Stomach (tissue), 9 donors: ENCODE data around the gene NEURL1B. TPM values are rescaled to one million over a fixed set of nuclear protein-coding genes. Genes with fewer than 3 reads are reported as not detected.

Experiments
- DNase-seq, 2 donors: peaks; one replicate each; pipeline versions ENCODE4 v3.0.0 to v3.0.0-alpha.2; 2013 to 2019
- H3K27ac ChIP-seq, 5 donors: fragments of 200-600 bp in 4 of 5; sonication (generic) in 4 of 5; one replicate each; pipeline ENCODE4 v1.5.1; 2013 to 2019; ENCODE audit warnings: mild to moderate bottlenecking in 1 of 5, moderate library complexity in 1 of 5
- H3K27me3 ChIP-seq, 3 donors: fragments of 200-600 bp; sonication (generic); one replicate each; pipeline ENCODE4 v1.5.1; 2017 to 2019; ENCODE audit warnings: mixed run types in 1 of 3
- H3K36me3 ChIP-seq, 4 donors: fragments of 200-600 bp; sonication (generic); 1 replicate in 3 of 4; 2 replicates in 1 of 4; pipeline ENCODE4 v1.5.1; 2016 to 2019
- H3K4me1 ChIP-seq, 4 donors: fragments of 200-600 bp; sonication (generic); one replicate each; pipeline ENCODE4 v1.5.1; 2016 to 2019
- H3K4me3 ChIP-seq, 4 donors: fragments of 200-600 bp; sonication (generic) in 3 of 4; one replicate each; pipeline ENCODE4 v1.5.1; 2016 to 2019; ENCODE audit warnings: mild to moderate bottlenecking in 1 of 4
- H3K9me3 ChIP-seq, 4 donors: fragments of 200-600 bp; sonication (generic); one replicate each; pipeline ENCODE4 v1.5.1; 2016 to 2019
- EP300 ChIP-seq: sonication (generic); formaldehyde crosslinking; IDR thresholded peaks from one replicate; pipeline ENCODE4 v1.6.1; 2017; ENCODE audit warnings: antibody characterized with exemption
- POLR2A ChIP-seq, 4 donors: fragments of 450-650 bp; IDR thresholded peaks; one replicate each; pipeline ENCODE4 v1.6.1; 2016; ENCODE audit warnings: antibody characterized with exemption in 4 of 4, control low read depth in 2 of 4, mild to moderate bottlenecking in 1 of 4, moderate library complexity in 1 of 4
- POLR2AphosphoS5 ChIP-seq, 3 donors: sonication (generic); formaldehyde crosslinking; IDR thresholded peaks; one replicate each; pipeline ENCODE4 v1.6.1; 2016; ENCODE audit warnings: antibody characterized with exemption in 3 of 3
- WGBS, 5 donors: extraction: QIAGEN DNeasy Blood & Tissue Kit in 3 of 5; methylation state at CpG; one replicate each; pipeline versions ENCODE4 v1.1.5 to v1.1.7; 2013 to 2018; 5-methylcytosine and 5-hydroxymethylcytosine counted together
- intact Hi-C: fragments of 100-400 bp; cut with DNase I; formaldehyde crosslinking; loops from one replicate; pipeline ENCODE4 v1.15.1; 2023; ENCODE audit warnings: low total_unique reads
- polyA plus RNA-seq, 3 donors: library from polyadenylated mRNA; stranded (reverse); fragments of 200-250 nt; gene quantifications; one replicate each; pipeline ENCODE4 v1.2.3, GENCODE V29; 2013
- total RNA-seq, 5 donors: library from RNA; depleted of rRNA; stranded (reverse); fragments of >200 nt; gene quantifications; one replicate each; pipeline versions ENCODE4 v1.1.0 to v1.2.3, GENCODE V29; 2014 to 2016
- TF ChIP-seq, protein P1 (sequence below), 7 experiments: fragments of 450-650 bp in 4 of 7; fragments of 200-600 bp in 3 of 7; sonication (generic) in 3 of 7; IDR thresholded peaks; one replicate each; pipeline ENCODE4 v1.5.1; 2016 to 2019; ENCODE audit warnings: antibody characterized with exemption in 7 of 7, control low read depth in 2 of 7, mild to moderate bottlenecking in 1 of 7
- donor health status: healthy with polysubstance abuse.
- donor health status: Bipolar disorder and iron deficiency.
- donor health status: healthy.

NEURL1B gene
- total and polyA plus RNA-seq, 8 donors: 2.7 to 60.3 (median 9.8) TPM

GRCh38 chr5:172733131-172733973, 92.3 kb downstream of the NEURL1B start:
- no peaks in the 10 kb centered on the region for H3K27me3 ChIP-seq
- DNase-seq: peak; percentile 69 to 94
- WGBS, 5 donors: 20 to 37% (median 31%) methylated on average over 12 to 17 of the region's 17 CpGs
- intact Hi-C loops: no loop called here
- peaks cover 24 to 51% (median 35%) of the 10 kb centered on the region in 4 donors for H3K4me1 ChIP-seq
- no peaks in the 10 kb centered on the region for H3K9me3 ChIP-seq
- H3K4me3 ChIP-seq: no peak overlapping the region
- peak overlapping the region; percentile 67 to 93 (median 91) for H3K27ac ChIP-seq
- H3K36me3 ChIP-seq: no peaks in the 10 kb centered on the region
- TF ChIP-seq POLR2AphosphoS5 (IDR thresholded peaks at IDR 0.05) (peak; percentile 38 to 73 (median 60)), POLR2A (IDR thresholded peaks at IDR 0.05) (no peak)
- TF ChIP-seq, protein P1, sequence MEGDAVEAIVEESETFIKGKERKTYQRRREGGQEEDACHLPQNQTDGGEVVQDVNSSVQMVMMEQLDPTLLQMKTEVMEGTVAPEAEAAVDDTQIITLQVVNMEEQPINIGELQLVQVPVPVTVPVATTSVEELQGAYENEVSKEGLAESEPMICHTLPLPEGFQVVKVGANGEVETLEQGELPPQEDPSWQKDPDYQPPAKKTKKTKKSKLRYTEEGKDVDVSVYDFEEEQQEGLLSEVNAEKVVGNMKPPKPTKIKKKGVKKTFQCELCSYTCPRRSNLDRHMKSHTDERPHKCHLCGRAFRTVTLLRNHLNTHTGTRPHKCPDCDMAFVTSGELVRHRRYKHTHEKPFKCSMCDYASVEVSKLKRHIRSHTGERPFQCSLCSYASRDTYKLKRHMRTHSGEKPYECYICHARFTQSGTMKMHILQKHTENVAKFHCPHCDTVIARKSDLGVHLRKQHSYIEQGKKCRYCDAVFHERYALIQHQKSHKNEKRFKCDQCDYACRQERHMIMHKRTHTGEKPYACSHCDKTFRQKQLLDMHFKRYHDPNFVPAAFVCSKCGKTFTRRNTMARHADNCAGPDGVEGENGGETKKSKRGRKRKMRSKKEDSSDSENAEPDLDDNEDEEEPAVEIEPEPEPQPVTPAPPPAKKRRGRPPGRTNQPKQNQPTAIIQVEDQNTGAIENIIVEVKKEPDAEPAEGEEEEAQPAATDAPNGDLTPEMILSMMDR (IDR thresholded peaks at IDR 0.05): peak in 2 of 7 experiments; percentile 10 to 11

GRCh38 chr5:172733974-172734346, 92.9 kb downstream of the NEURL1B start:
- no peak for DNase-seq
- WGBS, 5 donors: 21 to 37% (median 26%) methylated on average over 4 of the region's 4 CpGs

DNA sequence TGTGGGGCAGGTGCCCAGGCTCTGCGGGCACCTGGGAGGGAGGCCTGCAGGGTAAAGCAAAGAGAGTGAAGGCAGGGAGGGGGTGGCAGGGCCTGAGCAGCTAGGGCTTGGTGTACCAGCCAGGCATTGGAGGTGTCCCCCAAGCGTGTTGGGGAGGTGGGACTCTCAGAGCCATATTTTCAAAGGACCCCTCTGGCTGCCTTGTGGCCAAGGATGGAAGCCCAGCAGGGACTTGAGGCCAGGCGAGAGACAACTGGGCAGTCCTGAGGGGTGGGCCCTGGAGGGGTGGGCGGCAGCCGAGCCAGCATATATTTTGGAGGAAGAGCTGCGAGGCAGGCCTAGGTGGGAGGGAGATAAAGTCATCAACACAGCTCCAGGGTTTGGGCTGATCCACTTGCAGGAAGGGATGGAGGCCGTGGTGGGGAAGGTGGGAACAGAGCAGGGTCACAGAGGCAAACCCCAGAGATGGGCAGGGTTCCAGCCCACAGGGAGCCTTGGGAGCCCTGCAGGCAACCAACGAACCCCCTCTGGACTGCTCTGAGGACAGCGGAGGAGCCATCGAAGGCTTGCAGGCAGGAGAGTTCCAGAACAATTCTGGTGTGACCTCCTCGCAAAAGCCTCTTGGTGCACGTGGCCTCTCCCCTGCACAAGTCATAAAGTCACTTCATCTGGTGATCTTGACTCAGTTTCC, 94.2 kb downstream of the NEURL1B start:
- WGBS, 5 donors: 90 to 96% (median 91%) methylated on average over 9 to 12 of the region's 12 CpGs
- intact Hi-C loops: no loop called here
- no peak overlapping the region for H3K4me3 ChIP-seq
- no peaks in the 10 kb centered on the region for H3K27me3 ChIP-seq
- H3K27ac ChIP-seq: peak overlapping the region in 4 of 5 donors; percentile 55 to 91 (median 90)
- no peaks in the 10 kb centered on the region for H3K36me3 ChIP-seq
- TF ChIP-seq, protein P1 (IDR thresholded peaks at IDR 0.05): no peak
- TF ChIP-seq POLR2A (IDR thresholded peaks at IDR 0.05) (no peak), POLR2AphosphoS5 (IDR thresholded peaks at IDR 0.05) (no peak), EP300 (no peak)
- no peaks in the 10 kb centered on the region for H3K9me3 ChIP-seq
- H3K4me1 ChIP-seq: peaks cover 24 to 52% (median 35%) of the 10 kb centered on the region in 4 donors
- DNase-seq: no peak

More at GRCh38 chr5:172733974-172734346, 92.9 kb downstream of the NEURL1B start:
- no peaks in the 10 kb centered on the region for H3K27me3 ChIP-seq
- no peaks in the 10 kb centered on the region for H3K9me3 ChIP-seq
- no peaks in the 10 kb centered on the region for H3K36me3 ChIP-seq
- intact Hi-C loops: no loop called here
- TF ChIP-seq, protein P1 (IDR thresholded peaks at IDR 0.05): no peak
- TF ChIP-seq EP300: no peak
- no peak for TF ChIP-seq POLR2AphosphoS5 (IDR thresholded peaks at IDR 0.05)
- TF ChIP-seq POLR2A (IDR thresholded peaks at IDR 0.05): no peak
- H3K4me1 ChIP-seq: peaks cover 24 to 51% (median 35%) of the 10 kb centered on the region in 4 donors
- no peak overlapping the region for H3K4me3 ChIP-seq
- H3K27ac ChIP-seq: peak overlapping the region; percentile 14 to 93 (median 91)

- no peaks in the 10 kb centered on the region for H3K9me3 ChIP-seq
- DNase-seq: no peak
- H3K27me3 ChIP-seq: no peaks in the 10 kb centered on the region
- peaks cover 24 to 56% (median 38%) of the 10 kb centered on the region in 4 donors for H3K4me1 ChIP-seq
- no peaks in the 10 kb centered on the region for H3K36me3 ChIP-seq
- 78 to 85% (median 78%) methylated on average over 9 to 11 of the region's 11 CpGs for WGBS, 5 donors
- no peak overlapping the region for H3K4me3 ChIP-seq
- H3K27ac ChIP-seq: peak overlapping the region in 4 of 5 donors; percentile 38 to 91 (median 74)
- TF ChIP-seq, protein P1 (IDR thresholded peaks at IDR 0.05): no peak
- no peak for TF ChIP-seq POLR2AphosphoS5 (IDR thresholded peaks at IDR 0.05)
- TF ChIP-seq EP300: no peak
- TF ChIP-seq POLR2A (IDR thresholded peaks at IDR 0.05): no peak
- intact Hi-C loops: no loop called here
Measured at GRCh38 chr5:172736508-172737135, 95.6 kb downstream of the NEURL1B start.
